SK-N-SH treated with all-trans-retinoic acid at 6 μM for 48 hours (cell line): ENCODE results near the gene NOM1.

Experiments
- ATAC-seq: fragments of 200-7000 bp; cut with Tn5 transposase; 3 replicates; pipeline ENCODE4 v1.9.1; 2020; ENCODE audit warnings: mild to moderate bottlenecking, moderate library complexity
- ARNTL ChIP-seq: fragments of 450-650 bp; formaldehyde crosslinking; IDR thresholded peaks from 2 replicates; pipeline ENCODE4 v1.5.0; 2020; ENCODE audit warnings: low read depth, mild to moderate bottlenecking, moderate library complexity, borderline replicate concordance
- BACH2 ChIP-seq: fragments of 250-450 bp; sonication (Bioruptor Pico); IDR thresholded peaks from 2 replicates; pipeline ENCODE4 v1.9.0; 2021; ENCODE audit warnings: mild to moderate bottlenecking, borderline replicate concordance
- CREB5 ChIP-seq: fragments of 250-450 bp; sonication (Bioruptor Pico); IDR thresholded peaks from 2 replicates; pipeline ENCODE4 v1.5.1; 2020; ENCODE audit warnings: low read depth, mild to moderate bottlenecking, moderate library complexity
- CSDC2 ChIP-seq: fragments of 250-450 bp; sonication (Bioruptor Pico); IDR thresholded peaks from 2 replicates; pipeline ENCODE4 v1.5.0; 2020; ENCODE audit warnings: mild to moderate bottlenecking, moderate library complexity
- ESRRG ChIP-seq: fragments of 250-450 bp; sonication (Bioruptor Pico); IDR thresholded peaks from 2 replicates; pipeline ENCODE4 v1.6.1; 2021; ENCODE audit warnings: mild to moderate bottlenecking
- GLIS3 ChIP-seq: fragments of 250-450 bp; sonication (Bioruptor Pico); IDR thresholded peaks from 2 replicates; pipeline ENCODE4 v1.5.0; 2020; ENCODE audit warnings: mild to moderate bottlenecking, moderate library complexity
- ISL1 ChIP-seq: fragments of 250-450 bp; sonication (Bioruptor Pico); IDR thresholded peaks from 2 replicates; pipeline ENCODE4 v2.1.2; 2022; ENCODE audit warnings: mild to moderate bottlenecking, moderate library complexity
- OSR1 ChIP-seq: fragments of 250-450 bp; sonication (Bioruptor Pico); IDR thresholded peaks from 2 replicates; pipeline ENCODE4 v1.8.0; 2022; ENCODE audit warnings: moderate library complexity, mild to moderate bottlenecking, inconsistent platforms
- PATZ1 ChIP-seq: fragments of 250-450 bp; sonication (Bioruptor Pico); IDR thresholded peaks from 2 replicates; pipeline ENCODE4 v1.8.0; 2020; ENCODE audit warnings: mild to moderate bottlenecking, moderate library complexity, borderline replicate concordance
- POU6F1 ChIP-seq: fragments of 250-450 bp; sonication (Bioruptor Pico); IDR thresholded peaks from 2 replicates; pipeline ENCODE4 v1.8.0; 2021; ENCODE audit warnings: low read depth, mild to moderate bottlenecking, moderate library complexity, borderline replicate concordance
- SNAI2 ChIP-seq: fragments of 250-450 bp; sonication (Bioruptor Pico); IDR thresholded peaks from 2 replicates; pipeline ENCODE4 v1.5.0; 2020; ENCODE audit warnings: mild to moderate bottlenecking, moderate library complexity
- TCF4 ChIP-seq: fragments of 250-450 bp; sonication (Bioruptor Pico); IDR thresholded peaks from 2 replicates; pipeline ENCODE4 v1.8.0; 2021; ENCODE audit warnings: mild to moderate bottlenecking, moderate library complexity, borderline replicate concordance
- TOX ChIP-seq: fragments of 250-450 bp; sonication (Bioruptor Pico); IDR thresholded peaks from 2 replicates; pipeline ENCODE4 v1.8.0; 2021; ENCODE audit warnings: mild to moderate bottlenecking, moderate library complexity, borderline replicate concordance
- ZC3H10 ChIP-seq: fragments of 250-450 bp; sonication (Bioruptor Pico); IDR thresholded peaks from 2 replicates; pipeline ENCODE4 v1.5.1; 2021; ENCODE audit warnings: mild to moderate bottlenecking, moderate library complexity
- ZFP3 ChIP-seq: fragments of 250-450 bp; sonication (Bioruptor Pico); IDR thresholded peaks from 2 replicates; pipeline ENCODE4 v1.5.0; 2020; ENCODE audit warnings: mild to moderate bottlenecking, moderate library complexity
- ZNF565 ChIP-seq: fragments of 450-650 bp; formaldehyde crosslinking; conservative IDR thresholded peaks from 2 replicates; pipeline ENCODE4 v1.5.0; 2020; ENCODE audit warnings: low read depth, mild to moderate bottlenecking, moderate library complexity
- ZNF70 ChIP-seq: fragments of 450-650 bp; formaldehyde crosslinking; IDR thresholded peaks from 2 replicates; pipeline ENCODE4 v1.5.0; 2020; ENCODE audit warnings: mild to moderate bottlenecking, moderate library complexity
- ZNF8 ChIP-seq: fragments of 450-650 bp; formaldehyde crosslinking; IDR thresholded peaks from 2 replicates; pipeline ENCODE4 v1.5.0; 2020; ENCODE audit warnings: mild to moderate bottlenecking, moderate library complexity
- TF ChIP-seq, protein P1 (sequence below): fragments of 250-450 bp; sonication (Bioruptor Pico); IDR thresholded peaks from 2 replicates; pipeline ENCODE4 v1.5.1; 2021; ENCODE audit warnings: mild to moderate bottlenecking, moderate library complexity

The NOM1 gene

DNA sequence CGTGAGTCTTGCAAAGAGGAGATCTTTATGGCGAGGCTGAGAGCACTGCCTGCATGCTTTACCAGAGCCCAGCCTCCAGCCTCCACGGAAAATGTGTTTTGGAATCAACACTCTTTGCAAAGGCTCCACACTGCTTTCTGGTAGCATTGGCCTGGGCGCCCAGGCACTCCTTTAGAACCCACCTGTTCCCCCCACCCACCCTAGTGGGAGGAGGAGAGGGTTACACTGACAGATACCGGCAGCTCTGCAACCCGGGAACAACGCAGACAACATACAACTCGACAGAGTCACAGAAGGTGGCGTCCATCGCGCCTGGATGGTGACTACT is 66.5 kb downstream of the NOM1 start:
- no peak for ATAC-seq
- TF ChIP-seq ZNF70 (CRISPR knock-in tag) (no peak), ZNF565 (CRISPR knock-in tag) (no peak), GLIS3 (CRISPR knock-in tag) (no peak), PATZ1 (no peak), CSDC2 (CRISPR knock-in tag) (no peak), ZFP3 (CRISPR knock-in tag) (no peak), OSR1 (CRISPR knock-in tag) (no peak), TCF4 (no peak), POU6F1 (CRISPR knock-in tag) (no peak), ISL1 (CRISPR knock-in tag) (no peak), CREB5 (CRISPR knock-in tag) (no peak), SNAI2 (no peak), TOX (CRISPR knock-in tag) (no peak), ESRRG (CRISPR knock-in tag) (no peak), ZC3H10 (CRISPR knock-in tag) (no peak), ARNTL (CRISPR knock-in tag) (no peak)
- TF ChIP-seq, protein P1, sequence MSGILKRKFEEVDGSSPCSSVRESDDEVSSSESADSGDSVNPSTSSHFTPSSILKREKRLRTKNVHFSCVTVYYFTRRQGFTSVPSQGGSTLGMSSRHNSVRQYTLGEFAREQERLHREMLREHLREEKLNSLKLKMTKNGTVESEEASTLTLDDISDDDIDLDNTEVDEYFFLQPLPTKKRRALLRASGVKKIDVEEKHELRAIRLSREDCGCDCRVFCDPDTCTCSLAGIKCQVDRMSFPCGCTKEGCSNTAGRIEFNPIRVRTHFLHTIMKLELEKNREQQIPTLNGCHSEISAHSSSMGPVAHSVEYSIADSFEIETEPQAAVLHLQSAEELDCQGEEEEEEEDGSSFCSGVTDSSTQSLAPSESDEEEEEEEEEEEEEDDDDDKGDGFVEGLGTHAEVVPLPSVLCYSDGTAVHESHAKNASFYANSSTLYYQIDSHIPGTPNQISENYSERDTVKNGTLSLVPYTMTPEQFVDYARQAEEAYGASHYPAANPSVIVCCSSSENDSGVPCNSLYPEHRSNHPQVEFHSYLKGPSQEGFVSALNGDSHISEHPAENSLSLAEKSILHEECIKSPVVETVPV (CRISPR knock-in tag) = no peak

DNA sequence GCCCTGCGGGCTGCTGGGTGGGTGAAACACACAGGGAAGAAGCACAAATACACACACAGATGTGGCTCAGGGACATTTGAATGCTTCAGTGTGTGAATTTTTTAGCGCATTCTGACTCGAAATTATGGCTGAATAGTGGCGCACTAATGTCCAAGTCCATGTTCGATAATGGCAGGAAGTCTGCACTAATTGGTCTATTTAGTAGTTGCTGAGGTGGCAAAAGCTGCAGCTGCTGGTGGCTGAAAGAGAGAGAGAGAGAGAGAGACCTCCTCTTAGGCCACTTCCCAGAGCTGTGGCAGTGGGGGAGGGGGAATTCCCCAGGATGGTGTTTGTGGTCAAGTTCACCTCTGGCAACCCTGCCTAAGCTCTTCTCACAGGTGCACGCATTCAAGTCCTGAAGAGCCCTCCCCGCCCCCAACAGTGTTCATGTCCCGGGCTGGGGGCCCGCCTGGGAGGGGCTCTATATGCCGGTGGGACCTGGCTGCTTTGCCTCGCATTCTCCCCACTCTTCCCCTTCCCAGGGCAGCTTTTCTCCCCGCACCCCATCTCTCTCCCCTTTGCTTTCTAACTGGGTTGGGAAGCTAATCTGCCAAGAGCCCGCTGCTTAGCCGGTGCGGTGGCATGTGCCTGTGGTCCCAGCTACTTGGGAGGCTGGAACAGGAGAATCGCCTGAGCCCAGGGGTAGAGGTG is 67.0 kb downstream of the NOM1 start:
- TF ChIP-seq TOX (CRISPR knock-in tag) (no peak), CREB5 (CRISPR knock-in tag) (no peak), ISL1 (CRISPR knock-in tag) (no peak)
- ATAC-seq = no peak

- no peak for ATAC-seq
- TF ChIP-seq ZC3H10 (CRISPR knock-in tag) (no peak), ZNF8 (CRISPR knock-in tag) (no peak), CREB5 (CRISPR knock-in tag) (no peak), ESRRG (CRISPR knock-in tag) (no peak), OSR1 (CRISPR knock-in tag) (no peak), BACH2 (no peak), PATZ1 (no peak), ZNF565 (CRISPR knock-in tag) (no peak)
Measured at GRCh38 chr7:157017149-157017548, 67.6 kb downstream of the NOM1 start.
